GM20000 (cell line): Measurements from ENCODE around the gene TRIM36.

ENCODE experiments used
- DNase-seq: peaks from one replicate; pipeline ENCODE4 v3.0.0; 2012; ENCODE audit warnings: low spot score
- TF ChIP-seq, protein P1 (sequence below): IDR thresholded peaks from 2 replicates; pipeline ENCODE4 v1.5.1; 2012; ENCODE audit warnings: mild to moderate bottlenecking, control low read depth; ENCODE audit errors: extremely low read depth, missing control alignments

Gene TRIM36

DNA sequence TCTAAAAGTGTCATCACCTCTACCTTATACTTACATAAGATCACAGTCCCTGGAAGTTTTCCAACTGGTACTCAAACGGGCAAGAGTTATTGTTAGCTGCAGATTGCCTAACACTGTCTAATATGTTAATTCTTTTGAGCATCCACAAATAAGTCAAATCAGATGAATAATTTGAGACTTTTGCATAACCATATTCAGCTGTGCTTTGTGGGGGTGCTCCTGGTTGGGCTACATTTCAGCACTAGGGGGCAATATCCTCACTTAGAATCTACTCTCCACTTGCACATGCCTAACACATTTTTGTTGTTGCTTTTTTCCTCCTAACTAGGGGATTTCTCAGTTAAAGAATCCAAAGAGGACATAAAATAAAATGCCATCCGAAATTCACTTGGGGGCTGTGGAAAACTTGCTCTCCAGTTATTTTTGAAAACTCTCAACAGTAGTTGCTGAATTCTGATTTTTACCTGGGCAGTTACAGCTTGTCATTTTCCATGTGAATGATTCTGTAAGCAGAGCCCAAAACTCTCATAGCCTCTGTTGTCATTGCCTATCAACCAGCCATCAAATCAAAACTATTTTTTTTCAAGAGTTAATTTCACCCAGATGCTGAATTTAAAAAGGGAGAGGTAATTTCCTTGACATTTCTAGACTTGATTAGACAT lies 71.5 kb downstream of the TRIM36 start:
- TF ChIP-seq, protein P1, sequence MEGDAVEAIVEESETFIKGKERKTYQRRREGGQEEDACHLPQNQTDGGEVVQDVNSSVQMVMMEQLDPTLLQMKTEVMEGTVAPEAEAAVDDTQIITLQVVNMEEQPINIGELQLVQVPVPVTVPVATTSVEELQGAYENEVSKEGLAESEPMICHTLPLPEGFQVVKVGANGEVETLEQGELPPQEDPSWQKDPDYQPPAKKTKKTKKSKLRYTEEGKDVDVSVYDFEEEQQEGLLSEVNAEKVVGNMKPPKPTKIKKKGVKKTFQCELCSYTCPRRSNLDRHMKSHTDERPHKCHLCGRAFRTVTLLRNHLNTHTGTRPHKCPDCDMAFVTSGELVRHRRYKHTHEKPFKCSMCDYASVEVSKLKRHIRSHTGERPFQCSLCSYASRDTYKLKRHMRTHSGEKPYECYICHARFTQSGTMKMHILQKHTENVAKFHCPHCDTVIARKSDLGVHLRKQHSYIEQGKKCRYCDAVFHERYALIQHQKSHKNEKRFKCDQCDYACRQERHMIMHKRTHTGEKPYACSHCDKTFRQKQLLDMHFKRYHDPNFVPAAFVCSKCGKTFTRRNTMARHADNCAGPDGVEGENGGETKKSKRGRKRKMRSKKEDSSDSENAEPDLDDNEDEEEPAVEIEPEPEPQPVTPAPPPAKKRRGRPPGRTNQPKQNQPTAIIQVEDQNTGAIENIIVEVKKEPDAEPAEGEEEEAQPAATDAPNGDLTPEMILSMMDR = peak; percentile 52
- DNase-seq = peak; percentile 57

DNA sequence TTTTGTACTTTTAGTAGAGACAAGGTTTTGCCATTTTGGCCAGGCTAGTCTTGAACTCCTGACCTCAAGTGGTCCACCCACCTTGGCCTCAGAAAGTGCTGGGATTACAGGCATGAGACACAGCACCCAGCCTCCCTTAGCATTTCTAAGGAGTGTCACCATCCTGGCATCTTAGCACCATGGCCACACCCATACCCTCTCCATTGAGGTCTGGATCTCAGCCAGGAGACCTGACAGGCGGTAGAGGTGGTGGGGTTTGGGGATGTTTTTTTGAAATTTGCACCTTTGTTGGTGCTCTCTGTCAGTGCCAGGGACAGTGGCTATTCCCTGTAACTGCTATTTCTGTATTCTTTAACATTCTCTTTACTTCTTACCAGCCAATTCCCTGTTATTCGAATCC lies 72.5 kb downstream of the TRIM36 start:
- TF ChIP-seq, protein P1 = no peak
- no peak for DNase-seq

DNA sequence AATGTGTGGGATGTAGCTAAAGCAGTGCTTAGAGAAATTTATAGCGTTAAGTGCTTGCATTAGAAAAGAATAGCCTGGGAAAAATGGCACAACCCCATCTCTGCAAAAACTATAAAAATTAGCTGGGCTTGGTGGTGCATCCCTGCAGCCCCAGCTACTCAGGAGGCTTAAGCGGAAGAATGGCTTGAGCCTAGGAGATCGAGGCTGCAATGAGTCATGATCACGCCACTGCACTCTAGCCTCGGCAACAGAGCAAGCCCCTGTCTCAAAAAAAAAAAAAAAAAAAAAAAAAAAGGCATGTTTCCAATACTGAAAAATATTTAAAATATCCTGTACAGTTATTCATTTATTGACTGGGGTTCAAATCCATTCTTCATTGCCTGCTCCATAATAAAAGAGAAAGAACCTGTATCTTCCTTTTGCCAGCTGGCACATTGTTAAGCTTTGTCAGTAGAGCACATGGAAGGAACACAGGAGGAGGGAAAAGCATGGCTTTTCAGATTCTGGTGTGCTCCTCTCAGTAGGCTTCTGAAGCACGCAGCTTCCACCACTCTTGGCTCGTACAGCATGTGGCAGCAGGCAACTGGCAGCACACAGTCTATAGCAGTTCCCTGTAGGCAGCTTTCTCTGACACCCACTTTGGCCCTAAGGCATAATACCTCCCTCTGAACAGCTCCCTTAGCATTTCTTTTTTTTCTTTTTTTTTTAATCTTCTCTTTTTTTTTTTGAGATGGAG lies 73.5 kb downstream of the TRIM36 start:
- TF ChIP-seq, protein P1 = no peak
- no peak for DNase-seq

DNA sequence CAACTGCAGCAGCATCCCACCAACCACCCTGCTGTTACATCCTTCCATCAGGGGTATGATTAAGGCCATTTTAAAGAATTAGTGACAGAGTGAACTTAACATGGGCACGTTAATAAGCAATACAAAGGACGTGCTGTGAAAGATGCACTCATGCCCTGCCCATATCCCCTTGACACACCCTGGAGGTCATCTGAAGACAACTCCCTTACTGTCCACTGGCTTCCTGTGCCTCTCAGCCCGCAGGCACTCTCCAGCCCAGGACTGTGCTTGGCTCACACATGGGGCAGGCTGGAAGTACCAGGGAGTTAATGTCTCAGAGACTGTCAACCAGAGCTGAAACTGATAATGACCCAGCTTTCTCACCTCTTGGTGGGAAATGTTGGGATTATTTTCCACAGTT lies 81.8 kb downstream of the TRIM36 start:
- DNase-seq = no peak
- TF ChIP-seq, protein P1 = no peak

DNA sequence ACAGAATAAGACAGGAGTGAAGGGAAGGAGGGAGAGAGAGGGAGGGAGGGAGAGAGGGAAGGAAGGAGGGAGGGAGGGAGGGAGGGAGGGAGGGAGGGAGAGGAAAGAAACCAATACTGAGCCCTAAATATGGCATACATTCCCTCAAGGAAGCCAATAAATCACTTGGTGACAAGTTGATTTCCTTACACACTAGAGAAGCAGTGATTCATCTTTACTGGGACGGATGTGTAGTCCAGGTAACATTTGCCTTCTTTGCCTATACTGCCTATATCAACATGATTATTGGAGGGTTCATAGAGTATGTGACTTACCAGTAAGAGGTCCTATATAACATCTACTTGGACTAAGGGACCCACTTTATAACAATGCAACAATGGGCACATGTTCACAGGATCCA lies 83.2 kb downstream of the TRIM36 start:
- DNase-seq = no peak
- TF ChIP-seq, protein P1 = no peak

DNA sequence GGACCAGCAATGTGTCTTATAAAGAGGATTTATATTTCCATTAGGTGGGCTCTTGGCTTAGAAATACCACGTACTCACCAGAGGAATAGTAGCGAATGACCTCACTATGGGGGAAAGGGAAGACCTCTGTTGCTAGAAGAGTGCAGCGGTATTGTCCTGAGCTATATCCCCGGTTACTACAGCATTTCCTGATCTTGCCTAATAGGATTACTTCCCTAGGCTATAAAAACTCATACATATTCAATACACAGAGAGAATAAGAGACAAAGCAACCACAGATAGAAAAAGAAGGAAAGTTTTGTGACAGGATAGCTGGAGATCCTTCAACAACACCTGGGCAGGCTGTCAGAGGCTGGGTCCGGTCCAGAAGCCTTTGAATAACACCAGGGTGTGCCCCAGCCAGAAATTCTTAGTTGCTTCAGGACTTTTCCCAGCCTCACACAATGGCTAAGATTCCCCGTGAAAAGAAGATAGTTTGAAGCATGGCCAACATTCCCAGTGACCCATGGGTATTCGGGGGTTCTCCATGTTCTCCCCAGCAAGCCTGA lies 85.4 kb downstream of the TRIM36 start:
- TF ChIP-seq, protein P1 = no peak
- DNase-seq = no peak

DNA sequence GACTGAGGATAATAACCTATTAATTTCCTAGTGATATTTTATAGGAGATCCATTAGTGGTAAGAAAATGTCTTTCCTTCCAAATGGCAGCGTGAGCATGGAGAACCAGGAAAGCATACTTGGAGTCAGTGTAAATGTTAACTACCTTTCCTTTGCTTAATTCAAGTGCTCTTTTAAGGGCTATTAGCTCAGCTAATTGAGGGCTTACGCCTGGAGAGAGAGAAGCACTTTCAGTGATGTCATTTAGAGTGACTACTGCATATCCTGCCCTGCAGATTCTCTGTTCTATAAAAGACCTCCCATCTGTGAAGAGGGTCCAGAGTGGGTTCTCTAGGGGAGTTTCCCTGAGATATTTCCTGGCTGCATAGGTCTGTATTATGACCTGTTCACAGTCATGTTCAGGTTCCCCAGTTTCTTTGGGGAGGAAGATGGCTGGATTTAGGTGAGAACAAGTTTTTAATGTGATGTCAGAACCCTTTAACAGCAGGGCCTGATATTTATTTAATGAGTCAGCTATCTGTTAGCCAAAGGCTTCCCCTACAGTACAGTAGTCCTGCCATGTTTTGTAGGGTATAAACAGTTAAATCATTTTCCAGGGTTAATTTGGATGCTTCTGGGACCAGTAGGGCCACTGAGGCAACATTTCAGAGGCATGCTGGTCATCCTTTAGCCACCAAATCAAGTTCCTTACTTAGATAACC lies 89.6 kb downstream of the TRIM36 start:
- TF ChIP-seq, protein P1 = no peak
- no peak for DNase-seq
